ENCODE results near the gene SH3D19.
"Not testable (repeated sequence)": the region's sequence is repeated elsewhere in the genome, so short reads cannot be mapped to it uniquely, and the experiment has no call there.

The SH3D19 gene

DNA sequence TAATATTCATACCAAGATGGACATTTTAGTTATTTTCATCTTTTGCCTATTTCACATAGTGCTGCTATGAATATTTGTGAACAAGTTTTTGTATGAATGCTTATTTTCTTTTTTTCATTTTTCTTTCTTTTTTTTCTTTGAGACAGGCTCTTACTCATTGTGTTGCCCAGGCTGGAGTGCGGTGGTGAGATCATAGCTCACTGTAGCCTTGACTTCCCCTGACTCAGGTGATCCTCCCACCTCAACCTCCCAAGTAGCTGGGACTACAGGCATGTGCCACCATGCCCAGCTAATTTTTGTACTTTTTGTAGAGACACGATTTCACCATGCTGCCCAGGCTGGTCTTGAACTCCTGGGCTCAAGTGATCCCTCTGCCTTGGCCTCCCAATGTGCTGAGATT, 247.4 kb downstream of the SH3D19 start:
- DNase-seq, result not testable (repeated sequence)

DNA sequence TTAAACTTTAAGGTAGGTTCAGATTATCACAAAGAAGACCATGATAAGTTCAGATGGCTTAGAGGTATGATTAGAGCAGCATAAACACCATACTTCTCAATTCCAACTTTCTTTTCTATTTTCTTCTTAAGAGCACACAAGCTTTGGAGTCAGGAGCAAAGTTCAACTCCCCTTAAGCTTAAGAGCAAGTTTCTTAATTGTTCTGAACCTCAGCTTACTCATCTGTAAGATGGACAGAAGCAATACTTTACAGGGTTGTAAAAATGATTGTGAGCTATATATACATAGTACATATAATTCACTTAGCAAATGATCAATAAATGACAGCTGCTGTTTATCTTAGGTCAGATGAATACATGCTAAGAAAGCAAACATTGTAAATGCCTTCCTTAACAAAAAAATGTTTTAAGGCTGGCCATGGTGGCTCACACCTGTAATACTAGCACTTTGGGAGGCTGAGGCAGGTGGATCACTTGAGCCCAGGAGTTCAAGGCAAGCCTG, 250.9 kb downstream of the SH3D19 start:
- no peak for DNase-seq

Measured in activated naive CD4-positive, alpha-beta T cell treated with Interleukin-2 at 50 U/mL for 16 hours (primary cell).